ENCODE data around the gene USF1. TPM values are rescaled to one million over a fixed set of nuclear protein-coding genes. Genes with fewer than 3 reads are reported as not detected.
"Not testable (repeated sequence)": the region's sequence is repeated elsewhere in the genome, so short reads cannot be mapped to it uniquely, and the experiment has no call there.

Gene USF1
- polyA plus RNA-seq, 3 donors, result 6.3 to 335 (median 25.5) TPM

DNA sequence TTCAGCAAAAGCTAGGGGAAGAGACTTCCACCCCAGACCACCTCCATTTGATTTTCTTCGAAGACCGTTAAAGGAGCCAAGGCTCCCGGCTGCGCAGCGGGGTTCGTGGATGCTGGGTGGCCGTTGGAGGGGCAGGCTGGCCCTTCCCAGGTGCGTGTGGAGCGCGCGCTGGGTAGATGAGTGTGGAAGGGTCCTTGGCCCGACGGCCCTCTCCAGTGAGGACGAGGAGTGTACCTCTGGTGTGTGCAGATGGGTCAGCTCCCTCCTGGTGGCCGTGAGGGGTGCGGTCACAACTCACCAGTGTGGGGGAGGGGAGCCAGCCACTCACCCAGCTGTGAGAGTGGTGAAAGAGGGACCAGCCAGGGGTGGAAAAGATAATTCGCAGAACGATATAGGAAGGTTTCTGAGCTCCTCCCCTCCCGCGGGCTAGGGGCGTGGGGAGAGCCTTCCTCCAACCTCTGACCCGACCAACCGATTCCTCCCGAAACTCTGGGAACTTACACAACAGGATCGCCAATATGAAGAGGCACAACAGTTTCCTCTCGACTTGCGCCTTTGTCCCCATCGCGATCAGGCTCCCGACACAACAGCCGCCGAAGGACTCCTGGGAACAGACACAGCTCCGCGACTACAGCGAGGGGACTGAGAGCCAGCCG is 25.1 kb downstream of the USF1 start, which contains the start of gene F11R:
F11R (minus strand) TSS at position 644 of the 656 bp plus-strand sequence; CDS start at position 565, 79 bp downstream.
- Mint-ChIP-seq H3K27ac (peak within 1 kb of the TSS; percentile 73 to 96 (median 92)), H3K4me3 (peak within 1 kb of the TSS; percentile 93 to 95), H3K9me3 (peaks cover 0 to 2% (median 0%) of the 10 kb centered on the region in 7 donors), H3K27me3 (ENCODE audit: low read depth in 3 of 3) (peaks cover 1 to 12% (median 2%) of the 10 kb centered on the region in 3 donors), H3K4me1 (peaks cover 54% of the 10 kb centered on the region), H3K36me3 (peaks cover 3 to 8% of the 10 kb centered on the region in 2 donors)
- Histone ChIP-seq H3K36me3 (replicated peaks in 1 of 2; ENCODE audit: control insufficient read depth in 1 of 2, insufficient read depth in 2 of 2, low read length in 2 of 2) (no peaks in the 10 kb centered on the region), H3K4me2 (replicated peaks; ENCODE audit: extremely low read depth, low read length, poor library complexity, severe bottlenecking) (peak within 1 kb of the TSS; percentile 90), H3K79me2 (ENCODE audit: insufficient read depth, low read length) (peaks cover 36% of the 10 kb centered on the region), H3K9me3 (replicated peaks in 1 of 2; ENCODE audit: control insufficient read depth in 1 of 2, insufficient read depth in 1 of 2, low read length in 2 of 2) (no peaks in the 10 kb centered on the region), H3K4me1 (ENCODE audit: control insufficient read depth in 1 of 2, insufficient read depth in 2 of 2, low read length in 2 of 2) (peaks cover 44 to 51% of the 10 kb centered on the region in 2 donors), H3K27me3 (ENCODE audit: control insufficient read depth in 2 of 2, insufficient read depth in 2 of 2, low read length in 2 of 2) (no peaks in the 10 kb centered on the region), H4K20me1 (ENCODE audit: insufficient read depth, low read length) (no peaks in the 10 kb centered on the region), H3K4me3 (replicated peaks in 1 of 3; ENCODE audit: low read depth in 2 of 3, low read length in 3 of 3) (peak within 1 kb of the TSS; percentile 59 to 87 (median 60)), H3K9ac (ENCODE audit: insufficient read depth, low read length, poor library complexity, severe bottlenecking) (peak within 1 kb of the TSS; percentile 68), H3K27ac (ENCODE audit: low read depth in 1 of 2, low read length in 2 of 2) (peak within 1 kb of the TSS; percentile 38 to 73), H2AFZ (ENCODE audit: insufficient read depth, low read depth, low read length, poor library complexity, severe bottlenecking) (peak within 1 kb of the TSS; percentile 73)
- TF ChIP-seq CTCF (IDR thresholded peaks at IDR 0.05), result peak; percentile 30
- WGBS (ENCODE audit: insufficient coverage), result under 1% methylated on average over 25 of the region's 36 CpGs
- intact Hi-C loops (cut with micrococcal nuclease), result loop anchor here in 1 of 2 donors (1.0 kb wide), 1 partner anchor 24 kb away; no protein-coding TSS in a partner anchor
- DNase-seq, result peak; percentile 29 to 48 (median 36)

- no peak for TF ChIP-seq CTCF (IDR thresholded peaks at IDR 0.05)
- peak overlapping the region; percentile 68 for H3K9ac ChIP-seq (ENCODE audit: insufficient read depth, low read length, poor library complexity, severe bottlenecking)
- Mint-ChIP-seq H3K27me3 (ENCODE audit: low read depth in 3 of 3) (peaks cover 1 to 12% (median 2%) of the 10 kb centered on the region in 3 donors), H3K27ac (peak overlapping the region; percentile 73 to 96 (median 92)), H3K4me3 (peak overlapping the region; percentile 93 to 95), H3K9me3 (peaks cover 0 to 2% (median 0%) of the 10 kb centered on the region in 7 donors), H3K4me1 (peaks cover 51% of the 10 kb centered on the region), H3K36me3 (peaks cover 3 to 8% of the 10 kb centered on the region in 2 donors)
- peak overlapping the region; percentile 73 for H2AFZ ChIP-seq (ENCODE audit: insufficient read depth, low read depth, low read length, poor library complexity, severe bottlenecking)
- H3K27ac ChIP-seq (ENCODE audit: low read depth in 1 of 2, low read length in 2 of 2), result peak overlapping the region; percentile 38 to 73
- peak in 2 of 3 donors; percentile 21 to 40 for DNase-seq
- peak overlapping the region; percentile 90 for H3K4me2 ChIP-seq (replicated peaks; ENCODE audit: extremely low read depth, low read length, poor library complexity, severe bottlenecking)
- intact Hi-C loops (cut with micrococcal nuclease), result loop anchor here in 1 of 2 donors (1.0 kb wide), 1 partner anchor 24 kb away; no protein-coding TSS in a partner anchor
- no peaks in the 10 kb centered on the region for H3K9me3 ChIP-seq (replicated peaks in 1 of 2; ENCODE audit: control insufficient read depth in 1 of 2, insufficient read depth in 1 of 2, low read length in 2 of 2)
- peak overlapping the region; percentile 59 to 87 (median 60) for H3K4me3 ChIP-seq (replicated peaks in 1 of 3; ENCODE audit: low read depth in 2 of 3, low read length in 3 of 3)
- H4K20me1 ChIP-seq (ENCODE audit: insufficient read depth, low read length), result no peaks in the 10 kb centered on the region
- 2% methylated on average over 8 of the region's 10 CpGs for WGBS (ENCODE audit: insufficient coverage)
- no peaks in the 10 kb centered on the region for H3K27me3 ChIP-seq (ENCODE audit: control insufficient read depth in 2 of 2, insufficient read depth in 2 of 2, low read length in 2 of 2)
- H3K36me3 ChIP-seq (replicated peaks in 1 of 2; ENCODE audit: control insufficient read depth in 1 of 2, insufficient read depth in 2 of 2, low read length in 2 of 2), result no peaks in the 10 kb centered on the region
- peaks cover 44 to 51% of the 10 kb centered on the region in 2 donors for H3K4me1 ChIP-seq (ENCODE audit: control insufficient read depth in 1 of 2, insufficient read depth in 2 of 2, low read length in 2 of 2)
- peaks cover 39% of the 10 kb centered on the region for H3K79me2 ChIP-seq (ENCODE audit: insufficient read depth, low read length)
Observed at GRCh38 chr1:161019751-161020495, 25.9 kb downstream of the USF1 start.

DNA sequence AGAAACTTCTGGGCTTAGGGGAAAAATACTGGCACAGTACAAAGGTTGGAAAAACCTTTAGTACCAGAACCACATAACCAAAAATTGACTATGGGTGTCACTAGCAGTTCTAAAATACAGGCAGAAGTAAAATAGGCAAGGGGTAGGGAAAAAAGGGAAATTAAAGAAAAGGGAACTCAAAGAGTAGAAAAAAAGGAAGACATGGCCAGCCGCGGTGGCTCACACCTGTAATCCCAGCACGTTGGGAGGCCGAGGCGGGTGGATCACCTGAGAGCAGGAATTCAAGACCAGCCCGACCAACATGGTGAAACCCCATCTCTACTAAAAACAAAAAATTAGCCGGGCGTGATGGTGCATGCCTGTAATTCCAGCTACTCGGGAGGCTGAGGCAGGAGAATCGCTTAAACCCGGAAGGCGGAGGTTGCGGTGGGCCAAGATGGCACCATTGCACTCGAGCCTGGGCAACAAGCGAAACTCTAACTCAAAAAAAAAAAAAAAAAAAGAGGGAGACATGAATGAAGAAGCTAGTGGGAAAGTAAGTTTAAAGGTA is 26.6 kb downstream of the USF1 start:
- Histone ChIP-seq H3K27ac (ENCODE audit: low read depth in 1 of 2, low read length in 2 of 2) (peak overlapping the region in 1 of 2 donors; percentile 66), H3K4me3 (replicated peaks in 1 of 3; ENCODE audit: low read depth in 2 of 3, low read length in 3 of 3) (peak overlapping the region in 1 of 3 experiments; percentile 87), H3K4me2 (replicated peaks; ENCODE audit: extremely low read depth, low read length, poor library complexity, severe bottlenecking) (peak overlapping the region; percentile 90), H3K79me2 (ENCODE audit: insufficient read depth, low read length) (peaks cover 44% of the 10 kb centered on the region), H3K4me1 (ENCODE audit: control insufficient read depth in 1 of 2, insufficient read depth in 2 of 2, low read length in 2 of 2) (peaks cover 51 to 57% of the 10 kb centered on the region in 2 donors)
- H3K9me3 Mint-ChIP-seq; H3K9me3 ChIP-seq (replicated peaks in 1 of 2; ENCODE audit: control insufficient read depth in 1 of 2, insufficient read depth in 1 of 2, low read length in 2 of 2); intact Hi-C loops (cut with micrococcal nuclease); H3K36me3 ChIP-seq (replicated peaks in 1 of 2; ENCODE audit: control insufficient read depth in 1 of 2, insufficient read depth in 2 of 2, low read length in 2 of 2); H4K20me1 ChIP-seq (ENCODE audit: insufficient read depth, low read length); H3K9ac ChIP-seq (ENCODE audit: insufficient read depth, low read length, poor library complexity, severe bottlenecking); H3K27me3 ChIP-seq (ENCODE audit: control insufficient read depth in 2 of 2, insufficient read depth in 2 of 2, low read length in 2 of 2); H3K36me3 Mint-ChIP-seq; H2AFZ ChIP-seq (ENCODE audit: insufficient read depth, low read depth, low read length, poor library complexity, severe bottlenecking): not testable (repeated sequence)
- peaks cover 1 to 12% (median 2%) of the 10 kb centered on the region in 3 donors for H3K27me3 Mint-ChIP-seq (ENCODE audit: low read depth in 3 of 3)
- peak in 2 of 3 donors; percentile 53 to 54 for DNase-seq
- peaks cover 55% of the 10 kb centered on the region for H3K4me1 Mint-ChIP-seq
- H3K4me3 Mint-ChIP-seq, result peak overlapping the region; percentile 93 to 95
- peak overlapping the region; percentile 73 to 94 (median 79) for H3K27ac Mint-ChIP-seq
- WGBS (ENCODE audit: insufficient coverage), result 0% methylated on average over 2 of the region's 15 CpGs
